HG02759 (cell line): Measurements from ENCODE around the gene CPD.

Experiments
- ATAC-seq: cut with Tn5 transposase; IDR thresholded peaks from one replicate; pipeline ENCODE4 v1.9.1; 2021; ENCODE audit warnings: mild to moderate bottlenecking, moderate library complexity; ENCODE audit not compliant: unreplicated experiment

The CPD gene

DNA sequence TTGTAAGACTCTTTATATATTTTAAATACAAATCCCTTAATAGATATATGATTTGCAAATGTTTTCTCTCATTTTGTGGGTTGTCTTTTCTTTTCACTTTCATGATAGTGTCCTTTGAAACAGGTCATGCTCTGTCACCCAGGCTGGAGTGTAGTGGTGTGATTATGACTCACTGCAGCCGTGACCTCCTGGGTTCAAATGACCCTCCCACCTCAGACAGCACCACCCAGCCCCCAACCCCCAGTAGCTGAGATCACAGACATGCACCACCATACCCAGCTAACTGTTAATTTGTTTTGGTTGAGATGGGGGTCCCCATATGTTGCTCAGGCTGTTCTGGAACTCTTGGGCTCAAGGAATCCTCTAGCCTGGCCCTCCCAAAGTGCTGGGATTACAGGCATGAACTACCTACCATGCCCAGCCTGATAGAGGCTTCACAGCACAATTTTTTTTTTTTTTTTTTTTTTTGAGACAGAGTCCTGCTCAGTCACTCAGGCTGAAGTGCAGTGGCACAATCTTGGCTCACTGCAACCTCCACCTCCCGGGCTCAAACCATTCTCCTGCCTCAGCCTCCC is 26.4 kb upstream of the CPD start:
- ATAC-seq: no peak

GRCh38 chr17:30354701-30355100 is 24.0 kb upstream of the CPD start:
- ATAC-seq: no peak

GRCh38 chr17:30357476-30357875 is 21.3 kb upstream of the CPD start:
- ATAC-seq: no peak

GRCh38 chr17:30358055-30358760 is 20.5 kb upstream of the CPD start:
- no peak for ATAC-seq

- ATAC-seq: no peak
These were observed 18.5 kb upstream of the CPD start for GRCh38 chr17:30360086-30360808.

GRCh38 chr17:30361766-30362279 is 16.9 kb upstream of the CPD start:
- ATAC-seq: no peak

- ATAC-seq: peak; percentile 88
These were observed 15.0 kb upstream of the CPD start for GRCh38 chr17:30363715-30364202.

DNA sequence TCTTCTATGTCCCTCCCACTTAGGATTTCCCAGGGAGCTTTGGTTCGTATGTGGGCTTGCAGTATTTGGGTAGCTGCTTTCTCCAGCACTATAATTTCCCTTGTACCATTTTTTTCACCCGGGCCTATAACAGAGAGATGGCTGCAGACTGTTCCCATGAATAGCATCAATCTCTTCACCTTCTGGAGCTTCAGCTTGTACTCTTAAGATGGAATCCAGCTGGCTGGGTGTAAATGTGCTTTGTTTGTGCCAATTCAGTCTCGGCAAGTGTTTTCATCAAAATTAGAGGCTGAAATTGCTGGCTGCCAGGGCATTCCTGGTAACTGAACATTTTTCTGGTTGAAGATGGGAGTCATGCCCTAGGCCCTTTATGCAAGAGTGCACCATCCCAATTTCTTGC is 12.2 kb upstream of the CPD start:
- no peak for ATAC-seq

GRCh38 chr17:30368912-30369720 is 9.6 kb upstream of the CPD start:
- ATAC-seq: no peak

DNA sequence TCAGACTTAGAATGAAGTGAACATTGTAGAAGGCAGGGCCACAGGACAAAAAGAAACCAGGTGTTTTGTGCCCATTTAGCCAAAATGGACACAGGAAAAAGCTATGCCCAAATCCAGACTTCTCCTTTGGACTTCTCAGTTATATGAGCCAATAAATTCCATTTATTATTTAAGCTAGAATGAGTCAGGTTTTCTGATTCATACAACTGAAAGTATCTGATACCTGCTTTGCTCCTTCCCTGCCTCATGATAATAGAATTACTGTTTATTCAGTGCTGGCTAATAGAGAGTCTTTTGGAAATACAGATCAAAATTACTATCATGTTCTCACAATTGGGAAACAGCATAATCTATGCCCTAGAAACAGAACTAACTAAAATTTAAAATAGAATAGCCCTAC is 8.7 kb upstream of the CPD start:
- ATAC-seq: no peak

DNA sequence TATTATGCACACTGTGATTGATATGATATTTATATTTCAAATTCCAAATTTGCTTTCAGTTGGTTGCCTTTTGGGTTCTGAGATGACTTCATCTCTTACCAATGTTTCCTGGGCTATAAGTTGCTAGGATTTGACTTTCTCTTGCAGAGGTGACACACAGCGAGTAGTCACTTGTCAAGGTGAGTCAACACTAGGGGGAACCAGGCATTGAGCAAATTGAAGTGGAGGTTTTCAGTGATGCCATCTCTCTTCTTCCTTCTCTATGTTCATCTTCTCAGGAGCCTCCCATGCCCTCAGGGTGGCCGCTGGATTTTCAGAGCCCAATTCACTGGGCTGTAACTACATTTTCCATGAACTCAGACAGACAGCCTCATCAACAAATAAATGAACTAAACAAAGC is 6.0 kb upstream of the CPD start:
- no peak for ATAC-seq

GRCh38 chr17:30375661-30376060 is 3.1 kb upstream of the CPD start:
- no peak for ATAC-seq

DNA sequence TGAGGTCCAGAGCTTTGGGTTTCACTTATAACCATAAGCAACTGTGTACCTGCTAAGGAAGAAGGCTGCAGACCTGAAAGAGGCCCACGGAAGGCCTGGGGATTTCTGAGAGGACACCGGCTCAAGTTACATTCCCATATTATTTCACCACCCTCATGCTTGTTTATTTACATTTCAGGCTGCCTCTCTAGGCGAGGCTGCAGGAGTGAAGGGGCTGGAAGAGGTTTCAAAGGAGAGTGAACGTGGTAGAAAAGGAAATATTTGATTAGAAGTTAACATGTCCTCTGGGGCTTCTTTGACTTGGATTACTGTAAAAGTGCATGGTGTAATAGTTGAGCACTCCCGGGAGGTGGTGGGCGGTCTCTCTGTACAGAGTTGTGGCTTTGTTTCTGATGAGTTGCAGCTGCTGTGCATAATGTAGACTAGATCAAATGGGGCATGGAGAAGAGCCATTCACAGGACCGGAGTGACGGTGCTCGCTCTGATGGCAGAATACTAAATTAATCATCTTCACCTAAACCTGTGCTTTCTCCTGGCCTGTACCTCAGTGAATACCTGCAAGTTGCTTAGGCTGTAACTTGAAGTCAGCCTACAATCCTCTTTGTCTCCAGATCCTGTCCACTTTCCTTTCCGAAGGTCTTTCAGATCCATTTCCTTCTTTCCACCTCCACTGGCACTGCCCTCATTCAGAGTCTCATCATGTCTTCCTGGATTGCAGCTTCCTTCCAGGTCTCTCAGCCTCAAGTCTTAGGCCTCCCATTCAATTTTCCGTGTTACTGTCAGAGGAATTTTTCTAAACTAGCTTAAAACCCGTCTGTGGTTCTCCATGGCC is 1.9 kb upstream of the CPD start:
- no peak for ATAC-seq

DNA sequence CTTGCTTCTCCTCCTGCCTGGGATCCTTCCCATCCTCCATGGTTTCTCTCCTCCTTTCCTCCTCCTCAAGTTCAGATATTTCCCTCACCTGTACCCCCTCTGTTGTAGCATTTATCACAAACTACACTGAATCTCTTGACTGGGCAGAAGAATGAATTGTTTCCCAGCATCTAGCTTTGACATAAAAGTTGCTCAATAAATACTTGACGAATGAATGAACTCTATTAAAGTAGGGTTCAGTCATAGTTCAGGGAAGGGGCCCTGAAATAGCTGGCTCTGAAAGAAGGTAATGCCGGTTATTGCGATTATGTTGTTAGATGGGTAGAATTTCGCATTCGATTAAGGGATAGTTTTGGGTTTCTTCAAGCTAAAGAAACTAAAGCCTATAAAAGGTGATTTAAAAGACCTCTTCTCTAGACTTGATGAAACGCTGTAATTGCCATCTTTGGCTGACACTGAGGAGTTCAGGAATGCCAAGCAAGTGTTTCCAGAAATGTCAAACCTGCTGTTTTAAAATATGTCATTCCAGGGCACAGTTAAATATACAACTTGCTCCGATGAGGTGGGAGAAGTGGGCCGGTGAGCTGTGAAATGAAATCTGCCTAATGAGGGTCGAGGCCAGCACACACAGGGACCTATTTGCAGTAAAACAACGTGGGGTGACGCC is 1.0 kb upstream of the CPD start:
- no peak for ATAC-seq

GRCh38 chr17:30378241-30378824 is 394 bp upstream of the CPD start:
- peak; percentile 7 for ATAC-seq

- ATAC-seq: peak; percentile 6
These were observed 676 bp downstream of the CPD start for GRCh38 chr17:30379303-30379902.

GRCh38 chr17:30379903-30380381 is 1.2 kb downstream of the CPD start:
- ATAC-seq: no peak

GRCh38 chr17:30380643-30381339 is 2.1 kb downstream of the CPD start:
- ATAC-seq: no peak
